GM21723 (cell line): ENCODE data around the gene PLD2.
A peak's percentile ranks its signal among the peaks of the same experiment; 100 is the strongest.

Experiments
- ATAC-seq: cut with Tn5 transposase; IDR thresholded peaks from one replicate; pipeline ENCODE4 v1.9.1; 2021; ENCODE audit warnings: mild to moderate bottlenecking, moderate library complexity; ENCODE audit not compliant: unreplicated experiment

Gene PLD2

GRCh38 chr17:4789951-4790704, 16.8 kb upstream of the PLD2 start:
- peak; percentile 87 for ATAC-seq

- ATAC-seq, result no peak
Observed at GRCh38 chr17:4790705-4791088, 16.3 kb upstream of the PLD2 start.

- ATAC-seq, result no peak
Observed at GRCh38 chr17:4795168-4795567, 11.8 kb upstream of the PLD2 start.

- ATAC-seq, result peak; percentile 9
Observed at GRCh38 chr17:4796552-4796920, 10.4 kb upstream of the PLD2 start.

GRCh38 chr17:4800462-4801196, 6.3 kb upstream of the PLD2 start:
- ATAC-seq, result no peak

- ATAC-seq, result no peak
Observed at GRCh38 chr17:4802228-4802627, 4.7 kb upstream of the PLD2 start, which contains the start of gene C17orf114. C17orf114 (minus strand) TSS chr17:4802328.

- ATAC-seq, result no peak
Observed at GRCh38 chr17:4806456-4806776, 536 bp upstream of the PLD2 start.

- no peak for ATAC-seq
Observed at GRCh38 chr17:4807605-4808377, 839 bp downstream of the PLD2 start.

- no peak for ATAC-seq
Observed at GRCh38 chr17:4808378-4808767, 1.4 kb downstream of the PLD2 start.

- no peak for ATAC-seq
Observed at GRCh38 chr17:4810696-4811290, 3.8 kb downstream of the PLD2 start.

- ATAC-seq, result no peak
Observed at GRCh38 chr17:4811471-4811870, 4.5 kb downstream of the PLD2 start.

GRCh38 chr17:4812690-4813089, 5.7 kb downstream of the PLD2 start:
- ATAC-seq, result no peak

GRCh38 chr17:4815043-4815675, 8.2 kb downstream of the PLD2 start:
- no peak for ATAC-seq

GRCh38 chr17:4816826-4817225, 9.9 kb downstream of the PLD2 start:
- no peak for ATAC-seq

- no peak for ATAC-seq
Observed at GRCh38 chr17:4818276-4818675, 11.3 kb downstream of the PLD2 start.

GRCh38 chr17:4822835-4823234, 15.9 kb downstream of the PLD2 start:
- no peak for ATAC-seq

GRCh38 chr17:4823373-4824089, 16.6 kb downstream of the PLD2 start:
- ATAC-seq, result no peak

- no peak for ATAC-seq
Observed at GRCh38 chr17:4827399-4827798, 20.4 kb downstream of the PLD2 start.

- ATAC-seq, result peak; percentile 10
Observed at GRCh38 chr17:4832829-4833177, 25.9 kb downstream of the PLD2 start.

- peak; percentile 77 for ATAC-seq
Observed at GRCh38 chr17:4833178-4833940, 26.4 kb downstream of the PLD2 start, which contains the start of gene MINK1. MINK1 (plus strand) TSS chr17:4833340; CDS start chr17:4833584, 244 bp downstream.
